HCT116 (cell line): ENCODE results near the gene NUP54.

Experiments used
- POLR2A ChIP-seq: IDR thresholded peaks from 2 replicates; pipeline ENCODE4 v1.7.0; 2011; ENCODE audit warnings: borderline replicate concordance; ENCODE audit not compliant: insufficient read depth, insufficient read length; ENCODE audit errors: extremely low read depth
- YY1 ChIP-seq: IDR thresholded peaks from 2 replicates; pipeline ENCODE4 v1.6.1; 2011; ENCODE audit warnings: low read length, low read depth, moderate library complexity, mild to moderate bottlenecking; ENCODE audit not compliant: insufficient replicate concordance; ENCODE audit errors: extremely low read depth
- TF ChIP-seq, protein P1 (sequence below), 3 experiments: fragments of 200-600 bp in 1 of 3; sonication (generic) in 1 of 3; IDR thresholded peaks in 2 of 3; conservative IDR thresholded peaks in 1 of 3; 2 replicates each; pipeline ENCODE4 v1.5.1; 2012 to 2017; ENCODE audit warnings: low read depth in 2 of 3, low read length in 2 of 3, antibody characterized with exemption in 1 of 3, borderline replicate concordance in 1 of 3, control low read depth in 1 of 3, mild to moderate bottlenecking in 1 of 3, mixed read lengths in 1 of 3, mixed run types in 1 of 3, moderate library complexity in 1 of 3; ENCODE audit not compliant: insufficient read depth in 1 of 3
- TF ChIP-seq, protein P2 (sequence below): IDR thresholded peaks from 2 replicates; pipeline ENCODE4 v1.6.1; 2012; ENCODE audit warnings: low read depth

DNA sequence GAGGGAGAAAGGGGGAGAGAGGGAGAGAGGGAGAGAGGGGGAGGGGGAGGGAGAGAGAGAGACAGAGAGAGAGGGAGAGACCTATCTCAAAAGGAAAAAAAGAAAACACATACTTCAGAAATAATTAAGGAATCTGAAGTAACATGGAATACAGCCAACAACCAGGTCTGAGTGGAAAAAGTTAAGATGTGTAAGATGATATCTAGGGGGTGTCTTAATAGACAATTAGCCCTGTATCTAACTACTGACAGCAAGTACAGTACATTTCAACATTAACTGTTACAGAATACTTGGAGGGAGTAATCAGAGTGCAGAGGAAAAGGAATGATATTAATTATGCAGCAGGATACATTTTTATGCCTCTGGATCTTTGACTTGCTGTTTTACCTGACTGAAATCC is 22.4 kb downstream of the NUP54 start:
- TF ChIP-seq, protein P1, sequence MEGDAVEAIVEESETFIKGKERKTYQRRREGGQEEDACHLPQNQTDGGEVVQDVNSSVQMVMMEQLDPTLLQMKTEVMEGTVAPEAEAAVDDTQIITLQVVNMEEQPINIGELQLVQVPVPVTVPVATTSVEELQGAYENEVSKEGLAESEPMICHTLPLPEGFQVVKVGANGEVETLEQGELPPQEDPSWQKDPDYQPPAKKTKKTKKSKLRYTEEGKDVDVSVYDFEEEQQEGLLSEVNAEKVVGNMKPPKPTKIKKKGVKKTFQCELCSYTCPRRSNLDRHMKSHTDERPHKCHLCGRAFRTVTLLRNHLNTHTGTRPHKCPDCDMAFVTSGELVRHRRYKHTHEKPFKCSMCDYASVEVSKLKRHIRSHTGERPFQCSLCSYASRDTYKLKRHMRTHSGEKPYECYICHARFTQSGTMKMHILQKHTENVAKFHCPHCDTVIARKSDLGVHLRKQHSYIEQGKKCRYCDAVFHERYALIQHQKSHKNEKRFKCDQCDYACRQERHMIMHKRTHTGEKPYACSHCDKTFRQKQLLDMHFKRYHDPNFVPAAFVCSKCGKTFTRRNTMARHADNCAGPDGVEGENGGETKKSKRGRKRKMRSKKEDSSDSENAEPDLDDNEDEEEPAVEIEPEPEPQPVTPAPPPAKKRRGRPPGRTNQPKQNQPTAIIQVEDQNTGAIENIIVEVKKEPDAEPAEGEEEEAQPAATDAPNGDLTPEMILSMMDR (IDR thresholded peaks at IDR 0.05 in 2 of 3, conservative IDR thresholded peaks at IDR 0.05 in 1 of 3; ENCODE audit: borderline replicate concordance in 1 of 3, insufficient read depth in 1 of 3, low read depth in 2 of 3, low read length in 2 of 3): no peak
- no peak for TF ChIP-seq POLR2A
- TF ChIP-seq, protein P2, sequence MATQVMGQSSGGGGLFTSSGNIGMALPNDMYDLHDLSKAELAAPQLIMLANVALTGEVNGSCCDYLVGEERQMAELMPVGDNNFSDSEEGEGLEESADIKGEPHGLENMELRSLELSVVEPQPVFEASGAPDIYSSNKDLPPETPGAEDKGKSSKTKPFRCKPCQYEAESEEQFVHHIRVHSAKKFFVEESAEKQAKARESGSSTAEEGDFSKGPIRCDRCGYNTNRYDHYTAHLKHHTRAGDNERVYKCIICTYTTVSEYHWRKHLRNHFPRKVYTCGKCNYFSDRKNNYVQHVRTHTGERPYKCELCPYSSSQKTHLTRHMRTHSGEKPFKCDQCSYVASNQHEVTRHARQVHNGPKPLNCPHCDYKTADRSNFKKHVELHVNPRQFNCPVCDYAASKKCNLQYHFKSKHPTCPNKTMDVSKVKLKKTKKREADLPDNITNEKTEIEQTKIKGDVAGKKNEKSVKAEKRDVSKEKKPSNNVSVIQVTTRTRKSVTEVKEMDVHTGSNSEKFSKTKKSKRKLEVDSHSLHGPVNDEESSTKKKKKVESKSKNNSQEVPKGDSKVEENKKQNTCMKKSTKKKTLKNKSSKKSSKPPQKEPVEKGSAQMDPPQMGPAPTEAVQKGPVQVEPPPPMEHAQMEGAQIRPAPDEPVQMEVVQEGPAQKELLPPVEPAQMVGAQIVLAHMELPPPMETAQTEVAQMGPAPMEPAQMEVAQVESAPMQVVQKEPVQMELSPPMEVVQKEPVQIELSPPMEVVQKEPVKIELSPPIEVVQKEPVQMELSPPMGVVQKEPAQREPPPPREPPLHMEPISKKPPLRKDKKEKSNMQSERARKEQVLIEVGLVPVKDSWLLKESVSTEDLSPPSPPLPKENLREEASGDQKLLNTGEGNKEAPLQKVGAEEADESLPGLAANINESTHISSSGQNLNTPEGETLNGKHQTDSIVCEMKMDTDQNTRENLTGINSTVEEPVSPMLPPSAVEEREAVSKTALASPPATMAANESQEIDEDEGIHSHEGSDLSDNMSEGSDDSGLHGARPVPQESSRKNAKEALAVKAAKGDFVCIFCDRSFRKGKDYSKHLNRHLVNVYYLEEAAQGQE: no peak
- TF ChIP-seq YY1: no peak
